ENCODE results near the gene PDZD11.
"Not testable (repeated sequence)": the region's sequence is repeated elsewhere in the genome, so short reads cannot be mapped to it uniquely, and the experiment has no call there.

Gene PDZD11

DNA sequence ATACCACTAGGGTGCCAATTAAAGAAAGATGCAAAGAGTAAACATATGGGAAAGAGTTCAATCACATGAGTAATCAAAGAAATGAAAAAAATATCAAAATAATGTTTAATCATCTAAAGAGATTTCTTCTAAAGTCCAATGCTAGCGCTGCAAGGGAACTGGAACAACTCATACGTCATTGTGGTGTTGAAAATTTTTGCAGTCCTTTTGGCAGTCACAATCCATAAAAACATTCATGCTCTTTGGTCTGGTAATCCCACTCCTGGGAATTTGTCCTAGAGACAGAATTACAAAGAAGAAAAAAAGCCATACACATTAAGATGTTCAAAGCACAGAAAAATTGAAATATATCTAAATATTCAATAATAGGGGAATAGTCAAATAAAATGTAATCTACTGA is 34.3 kb downstream of the PDZD11 start:
- no peak for DNase-seq

DNA sequence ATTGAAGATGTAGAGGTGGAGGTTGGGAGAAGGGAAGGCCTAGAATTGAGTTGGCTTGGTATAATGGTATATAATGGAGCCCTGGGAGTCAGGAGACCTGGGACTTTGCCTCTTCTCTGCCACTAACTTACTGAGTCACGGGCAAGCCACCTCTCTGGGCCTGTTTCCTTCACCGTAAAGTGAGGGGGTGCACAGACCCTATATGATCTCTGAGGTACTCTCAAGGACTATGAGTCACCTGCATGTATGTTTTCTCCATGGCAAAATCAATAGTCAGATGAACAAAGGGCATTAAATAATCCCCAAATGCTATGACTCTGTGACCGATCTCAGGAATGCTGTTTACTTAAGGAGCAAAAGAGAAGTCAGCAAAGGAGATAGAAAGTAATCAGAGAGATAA is 34.8 kb downstream of the PDZD11 start:
- DNase-seq, result no peak

GRCh38 chrX:70254063-70254400 is 35.7 kb downstream of the PDZD11 start:
- no peak for DNase-seq

GRCh38 chrX:70253377-70254062 is 36.2 kb downstream of the PDZD11 start:
- no peak for DNase-seq

DNA sequence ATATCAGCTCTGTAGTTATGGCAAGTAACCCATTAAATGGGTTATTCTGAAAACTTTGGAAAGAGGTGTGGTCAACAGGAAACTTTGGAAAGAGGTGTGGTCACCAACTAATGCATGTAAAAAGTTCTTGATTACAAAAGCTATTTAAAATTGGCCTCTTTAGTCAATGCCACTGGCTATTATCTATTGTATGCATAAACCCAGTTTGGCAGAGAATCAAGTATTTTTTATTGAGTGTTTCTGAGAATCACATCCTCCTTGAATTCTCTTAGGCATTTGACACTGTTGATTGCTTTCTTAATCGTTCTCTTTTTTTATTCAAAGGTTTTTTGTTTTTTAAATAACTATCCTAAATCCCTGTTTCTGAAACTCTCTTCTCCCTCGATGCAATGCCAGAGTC is 37.2 kb downstream of the PDZD11 start:
- no peak for DNase-seq

DNA sequence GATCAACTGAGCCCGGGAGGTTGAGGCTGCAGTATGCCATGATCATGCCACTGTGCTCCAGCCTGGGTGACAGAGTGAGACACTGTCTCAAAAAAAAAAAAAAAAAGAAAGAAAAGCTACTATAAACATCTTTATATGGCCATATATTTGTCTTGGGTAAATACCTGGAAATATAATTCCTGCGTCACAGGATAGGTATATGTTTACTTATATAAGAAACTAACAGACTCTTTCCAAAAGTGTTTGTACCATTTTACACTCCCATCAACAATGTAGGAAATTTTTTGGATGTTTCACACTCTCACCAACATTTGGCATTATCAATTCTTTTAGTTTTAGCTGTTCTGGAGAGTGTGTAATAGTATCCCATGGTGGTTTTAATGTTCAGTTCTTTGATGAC is 42.5 kb downstream of the PDZD11 start:
- no peak for DNase-seq

DNA sequence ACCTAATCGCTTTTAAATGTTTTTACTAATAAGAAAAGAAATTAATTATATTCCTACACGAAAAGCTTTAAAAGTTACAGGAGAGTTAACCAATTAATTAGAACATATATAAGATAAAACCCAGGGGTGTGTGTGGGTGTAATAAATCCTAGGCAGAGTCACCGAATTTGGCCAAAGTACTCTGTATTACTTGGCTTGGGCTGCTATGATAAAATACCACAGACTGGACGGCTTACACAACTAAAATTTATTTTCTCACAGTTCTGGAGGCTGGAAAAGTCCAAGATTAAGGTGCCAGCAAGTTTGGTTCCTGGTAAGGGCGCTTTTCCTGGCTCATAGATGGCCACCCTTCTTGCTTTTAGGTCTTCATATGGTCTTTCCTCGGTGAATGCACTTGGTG is 44.8 kb downstream of the PDZD11 start:
- no peak for DNase-seq

GRCh38 chrX:70243601-70244000 is 46.1 kb downstream of the PDZD11 start:
- DNase-seq, result not testable (repeated sequence)

- no peak for DNase-seq
These were observed 48.2 kb downstream of the PDZD11 start for GRCh38 chrX:70241501-70241900.

- no peak for DNase-seq
These were observed 49.0 kb downstream of the PDZD11 start for GRCh38 chrX:70240751-70241150.

Data from activated T-cell treated with anti-CD3 and anti-CD28 coated beads for 4 hours (primary cell).